Hepatocyte (in vitro differentiated cells): ENCODE data around the gene HLTF. TPM values are rescaled to one million over a fixed set of nuclear protein-coding genes. Genes with fewer than 3 reads are reported as not detected.

ENCODE experiments used
- DNase-seq: peaks from one replicate; pipeline ENCODE4 v3.0.0-alpha.2; 2016; ENCODE audit warnings: low spot score
- H2AFZ ChIP-seq: fragments of 200-600 bp; sonication (generic); 2 replicates; pipeline ENCODE4 v1.6.0; 2016; ENCODE audit warnings: antibody characterized with exemption, mild to moderate bottlenecking
- H3K27ac ChIP-seq: fragments of 200-600 bp; sonication (generic); 2 replicates; pipeline ENCODE4 v1.5.1; 2016; ENCODE audit warnings: mild to moderate bottlenecking
- H3K27me3 ChIP-seq: fragments of 200-600 bp; sonication (generic); 2 replicates; pipeline ENCODE4 v1.6.1; 2016
- H3K36me3 ChIP-seq: fragments of 200-600 bp; sonication (generic); replicated peaks from 2 replicates; pipeline ENCODE4 v1.5.1; 2016; ENCODE audit warnings: low read depth; ENCODE audit not compliant: insufficient read depth
- H3K4me1 ChIP-seq: fragments of 200-600 bp; sonication (generic); 2 replicates; pipeline ENCODE4 v1.5.1; 2016; ENCODE audit warnings: mild to moderate bottlenecking, moderate library complexity; ENCODE audit not compliant: insufficient read depth
- H3K4me2 ChIP-seq: fragments of 200-600 bp; sonication (generic); 2 replicates; pipeline ENCODE4 v1.6.0; 2016
- H3K4me3 ChIP-seq: fragments of 200-600 bp; sonication (generic); 2 replicates; pipeline ENCODE4 v1.5.1; 2016; ENCODE audit warnings: mild to moderate bottlenecking
- H3K79me2 ChIP-seq: fragments of 200-600 bp; sonication (generic); 2 replicates; pipeline ENCODE4 v1.6.0; 2017; ENCODE audit warnings: mild to moderate bottlenecking
- H3K9me2 ChIP-seq: fragments of 200-600 bp; sonication (generic); replicated peaks from 2 replicates; pipeline ENCODE4 v1.6.0; 2017; ENCODE audit warnings: mild to moderate bottlenecking; ENCODE audit not compliant: insufficient read depth
- H3K9me3 ChIP-seq: fragments of 200-600 bp; sonication (generic); 2 replicates; pipeline ENCODE4 v1.5.1; 2016; ENCODE audit warnings: low read depth, mild to moderate bottlenecking
- H4K20me1 ChIP-seq: fragments of 200-600 bp; sonication (generic); 2 replicates; pipeline ENCODE4 v1.6.0; 2016; ENCODE audit warnings: mild to moderate bottlenecking; ENCODE audit not compliant: insufficient read depth, poor library complexity, severe bottlenecking
- EZH2 ChIP-seq: fragments of 200-600 bp; sonication (generic); IDR thresholded peaks from 2 replicates; pipeline ENCODE4 v1.6.1; 2016; ENCODE audit warnings: antibody characterized with exemption, mild to moderate bottlenecking, borderline replicate concordance
- EZH2phosphoT487 ChIP-seq: fragments of 200-600 bp; sonication (generic); IDR thresholded peaks from one replicate; pipeline ENCODE4 v1.6.1; 2018; ENCODE audit warnings: antibody characterized with exemption, mild to moderate bottlenecking, low read depth, moderate library complexity; ENCODE audit not compliant: unreplicated experiment, severe bottlenecking
- WGBS: methylation state at CpG from one replicate; pipeline ENCODE4 v1.1.6; 2016; ENCODE audit warnings: low lambda C conversion rate; ENCODE audit errors: missing lambda C conversion rate; 5-methylcytosine and 5-hydroxymethylcytosine counted together
- polyA plus RNA-seq: library from polyadenylated mRNA; unstranded; fragments of >200 nt; fragmentation: Nextera tagmentation; extraction: Ambion mirVana; gene quantifications from 2 replicates; pipeline ENCODE4 v1.2.1, GENCODE V29; 2016
- total RNA-seq: library from RNA; depleted of rRNA; stranded (reverse); fragments of >200 nt; gene quantifications from 2 replicates; pipeline ENCODE4 v1.2.3, GENCODE V29; 2014
- TF ChIP-seq, protein P1 (sequence below): fragments of 200-600 bp; sonication (generic); IDR thresholded peaks from 2 replicates; pipeline ENCODE4 v1.5.1; 2016; ENCODE audit warnings: antibody characterized with exemption, mild to moderate bottlenecking; ENCODE audit not compliant: poor library complexity

HLTF gene, protein sequence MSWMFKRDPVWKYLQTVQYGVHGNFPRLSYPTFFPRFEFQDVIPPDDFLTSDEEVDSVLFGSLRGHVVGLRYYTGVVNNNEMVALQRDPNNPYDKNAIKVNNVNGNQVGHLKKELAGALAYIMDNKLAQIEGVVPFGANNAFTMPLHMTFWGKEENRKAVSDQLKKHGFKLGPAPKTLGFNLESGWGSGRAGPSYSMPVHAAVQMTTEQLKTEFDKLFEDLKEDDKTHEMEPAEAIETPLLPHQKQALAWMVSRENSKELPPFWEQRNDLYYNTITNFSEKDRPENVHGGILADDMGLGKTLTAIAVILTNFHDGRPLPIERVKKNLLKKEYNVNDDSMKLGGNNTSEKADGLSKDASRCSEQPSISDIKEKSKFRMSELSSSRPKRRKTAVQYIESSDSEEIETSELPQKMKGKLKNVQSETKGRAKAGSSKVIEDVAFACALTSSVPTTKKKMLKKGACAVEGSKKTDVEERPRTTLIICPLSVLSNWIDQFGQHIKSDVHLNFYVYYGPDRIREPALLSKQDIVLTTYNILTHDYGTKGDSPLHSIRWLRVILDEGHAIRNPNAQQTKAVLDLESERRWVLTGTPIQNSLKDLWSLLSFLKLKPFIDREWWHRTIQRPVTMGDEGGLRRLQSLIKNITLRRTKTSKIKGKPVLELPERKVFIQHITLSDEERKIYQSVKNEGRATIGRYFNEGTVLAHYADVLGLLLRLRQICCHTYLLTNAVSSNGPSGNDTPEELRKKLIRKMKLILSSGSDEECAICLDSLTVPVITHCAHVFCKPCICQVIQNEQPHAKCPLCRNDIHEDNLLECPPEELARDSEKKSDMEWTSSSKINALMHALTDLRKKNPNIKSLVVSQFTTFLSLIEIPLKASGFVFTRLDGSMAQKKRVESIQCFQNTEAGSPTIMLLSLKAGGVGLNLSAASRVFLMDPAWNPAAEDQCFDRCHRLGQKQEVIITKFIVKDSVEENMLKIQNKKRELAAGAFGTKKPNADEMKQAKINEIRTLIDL
- total RNA-seq (21.5 and 29.4 TPM in 2 replicates), polyA plus RNA-seq (14.9 and 15.9 TPM in 2 replicates)

DNA sequence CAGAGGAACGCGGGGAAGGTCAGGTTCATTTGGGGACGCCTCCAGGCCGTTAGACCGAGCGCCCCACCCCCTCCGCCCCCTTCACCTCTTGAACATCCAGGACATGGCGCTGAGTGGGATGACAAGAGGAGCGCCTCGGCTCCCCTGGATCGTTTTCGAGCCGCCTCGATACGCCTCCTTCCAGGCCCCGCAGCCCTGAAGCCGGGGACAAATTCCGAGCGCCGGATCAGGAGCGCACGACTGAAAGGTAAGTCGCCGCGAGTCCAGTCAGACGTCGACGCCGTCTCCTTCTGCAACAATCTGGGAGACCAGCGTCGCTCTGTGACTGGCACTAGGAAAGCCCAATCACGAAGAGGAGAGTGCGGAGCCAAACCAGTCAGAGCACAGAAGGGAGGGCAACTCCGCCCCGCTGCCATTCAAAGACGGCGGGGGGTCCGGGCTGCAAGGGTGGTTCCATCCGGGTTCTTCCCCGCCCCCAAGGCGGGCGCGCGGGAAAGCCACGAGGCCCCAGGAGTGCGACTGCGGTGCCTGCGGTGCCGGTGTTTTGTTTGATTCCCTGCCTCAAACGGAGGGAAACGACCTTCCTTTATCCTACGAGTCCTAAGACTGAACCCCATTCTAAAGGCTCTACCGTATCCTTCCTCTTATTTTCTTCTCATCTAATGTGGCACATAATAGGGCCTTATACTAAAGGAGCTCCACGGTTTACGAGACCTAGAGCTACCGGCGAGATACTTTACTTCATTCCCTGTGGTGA is at the start of gene HLTF:
TSS of gene HLTF (minus strand) at position 302 of the 757 bp plus-strand sequence. CDS start at position 105, 197 bp downstream.
- H3K9me3 ChIP-seq = no peaks in the 10 kb centered on the region
- DNase-seq = peak; percentile 95
- WGBS = 9% methylated on average over 57 of the region's 57 CpGs

DNA sequence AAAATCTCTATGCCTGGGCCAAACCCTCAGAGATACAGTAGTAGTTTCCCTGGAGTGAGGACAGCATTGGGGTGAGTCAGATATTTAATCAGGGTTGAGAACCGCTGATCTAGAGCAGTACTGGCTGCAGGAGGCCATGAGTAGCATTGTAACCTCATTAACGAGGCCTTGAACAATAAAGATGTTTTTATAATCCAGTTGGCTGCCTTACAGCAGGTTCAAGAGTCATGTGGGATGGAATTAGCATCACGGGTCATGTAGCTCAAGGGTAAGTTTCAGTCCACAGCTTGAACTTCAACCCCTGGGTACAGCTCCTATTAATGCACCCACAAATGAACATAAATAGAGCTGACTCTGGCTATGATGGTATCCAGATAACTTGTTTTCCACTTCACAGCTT is 48.2 kb upstream of the HLTF start:
- Histone ChIP-seq H3K4me1 (peaks cover 18% of the 10 kb centered on the region), H3K4me3 (no peak overlapping the region), H3K79me2 (peaks cover 68% of the 10 kb centered on the region), H3K36me3 (no peaks in the 10 kb centered on the region), H2AFZ (no peak overlapping the region), H3K4me2 (no peak overlapping the region), H4K20me1 (no peaks in the 10 kb centered on the region), H3K27ac (peak overlapping the region; percentile 17), H3K9me3 (no peaks in the 10 kb centered on the region), H3K27me3 (no peaks in the 10 kb centered on the region), H3K9me2 (no peaks in the 10 kb centered on the region)
- TF ChIP-seq, protein P1, sequence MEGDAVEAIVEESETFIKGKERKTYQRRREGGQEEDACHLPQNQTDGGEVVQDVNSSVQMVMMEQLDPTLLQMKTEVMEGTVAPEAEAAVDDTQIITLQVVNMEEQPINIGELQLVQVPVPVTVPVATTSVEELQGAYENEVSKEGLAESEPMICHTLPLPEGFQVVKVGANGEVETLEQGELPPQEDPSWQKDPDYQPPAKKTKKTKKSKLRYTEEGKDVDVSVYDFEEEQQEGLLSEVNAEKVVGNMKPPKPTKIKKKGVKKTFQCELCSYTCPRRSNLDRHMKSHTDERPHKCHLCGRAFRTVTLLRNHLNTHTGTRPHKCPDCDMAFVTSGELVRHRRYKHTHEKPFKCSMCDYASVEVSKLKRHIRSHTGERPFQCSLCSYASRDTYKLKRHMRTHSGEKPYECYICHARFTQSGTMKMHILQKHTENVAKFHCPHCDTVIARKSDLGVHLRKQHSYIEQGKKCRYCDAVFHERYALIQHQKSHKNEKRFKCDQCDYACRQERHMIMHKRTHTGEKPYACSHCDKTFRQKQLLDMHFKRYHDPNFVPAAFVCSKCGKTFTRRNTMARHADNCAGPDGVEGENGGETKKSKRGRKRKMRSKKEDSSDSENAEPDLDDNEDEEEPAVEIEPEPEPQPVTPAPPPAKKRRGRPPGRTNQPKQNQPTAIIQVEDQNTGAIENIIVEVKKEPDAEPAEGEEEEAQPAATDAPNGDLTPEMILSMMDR = no peak
- TF ChIP-seq EZH2 = no peak
- no peak for TF ChIP-seq EZH2phosphoT487
- 75% methylated on average over 3 of the region's 3 CpGs for WGBS
- peak; percentile 17 for DNase-seq

More for the DNA sequence above, at the start of gene HLTF:
- Histone ChIP-seq H4K20me1 (no peaks in the 10 kb centered on the region), H3K79me2 (peaks cover 42% of the 10 kb centered on the region), H3K4me3 (peak within 1 kb of the TSS; percentile 84), H3K27me3 (no peaks in the 10 kb centered on the region), H2AFZ (peak within 1 kb of the TSS; percentile 90), H3K9me2 (no peaks in the 10 kb centered on the region), H3K36me3 (no peaks in the 10 kb centered on the region), H3K27ac (no peak within 1 kb of the TSS), H3K4me1 (no peaks in the 10 kb centered on the region), H3K4me2 (peak within 1 kb of the TSS; percentile 97)
- TF ChIP-seq EZH2phosphoT487 = no peak

DNA sequence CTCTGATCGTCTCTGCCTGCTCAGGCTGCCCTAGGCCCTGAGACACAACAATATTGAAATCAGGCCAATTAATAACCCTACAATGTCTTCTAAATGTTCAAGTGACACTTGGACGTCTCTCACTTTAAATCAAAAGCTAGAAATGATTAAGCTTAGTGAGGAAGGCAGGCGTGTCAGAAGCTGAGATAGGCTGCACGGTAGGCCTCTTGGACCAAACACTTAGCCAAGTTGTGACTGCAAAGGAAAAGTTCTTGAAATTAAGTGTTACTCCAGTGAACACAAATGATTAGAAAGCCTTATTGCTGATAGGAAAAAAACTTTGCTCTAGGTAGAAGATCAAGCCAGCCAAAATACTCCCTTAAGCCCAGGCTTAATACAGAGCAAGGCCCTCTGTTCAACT is 45.3 kb upstream of the HLTF start:
- WGBS = 72% methylated on average over 4 of the region's 4 CpGs
- Histone ChIP-seq H3K4me2 (peak overlapping the region; percentile 82), H2AFZ (no peak overlapping the region), H3K36me3 (no peaks in the 10 kb centered on the region), H3K9me3 (no peaks in the 10 kb centered on the region), H3K79me2 (peaks cover 62% of the 10 kb centered on the region), H3K4me1 (peaks cover 18% of the 10 kb centered on the region), H3K9me2 (no peaks in the 10 kb centered on the region), H3K4me3 (no peak overlapping the region), H4K20me1 (no peaks in the 10 kb centered on the region), H3K27ac (peak overlapping the region; percentile 28), H3K27me3 (no peaks in the 10 kb centered on the region)
- TF ChIP-seq EZH2phosphoT487 = no peak
- TF ChIP-seq, protein P1 = no peak
- no peak for TF ChIP-seq EZH2
- DNase-seq = no peak
